Inferior parietal cortex (tissue), 1 donor: ENCODE data around the gene STYXL1.
A peak's percentile ranks its signal among the peaks of the same experiment; 100 is the strongest.
"Not testable (repeated sequence)": the region's sequence is repeated elsewhere in the genome, so short reads cannot be mapped to it uniquely, and the experiment has no call there.

Source experiments
- DNase-seq: peaks from one replicate; pipeline ENCODE4 v3.0.0-alpha.2; 2016; ENCODE audit errors: extremely low spot score

Gene STYXL1

DNA sequence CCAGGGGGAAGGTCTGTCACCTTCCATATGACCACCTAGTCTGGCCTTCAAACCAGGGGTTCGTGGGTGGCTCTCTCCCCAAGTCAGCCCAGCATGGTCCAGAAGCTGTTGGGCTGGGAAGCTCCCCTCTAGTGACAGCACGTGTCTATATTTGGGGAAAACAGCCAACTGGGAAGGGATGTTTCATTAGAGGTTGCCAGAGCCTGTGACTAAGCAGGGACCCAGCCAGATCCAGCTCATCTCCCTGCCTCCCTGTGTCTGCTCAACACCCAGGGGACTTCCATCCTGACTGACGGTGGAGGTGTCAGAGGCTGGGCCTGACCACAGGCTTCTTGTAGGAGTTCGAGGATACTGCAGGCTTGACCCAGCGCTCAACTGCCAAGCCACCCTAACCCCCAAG lies 10.5 kb downstream of the STYXL1 start:
- no peak for DNase-seq

DNA sequence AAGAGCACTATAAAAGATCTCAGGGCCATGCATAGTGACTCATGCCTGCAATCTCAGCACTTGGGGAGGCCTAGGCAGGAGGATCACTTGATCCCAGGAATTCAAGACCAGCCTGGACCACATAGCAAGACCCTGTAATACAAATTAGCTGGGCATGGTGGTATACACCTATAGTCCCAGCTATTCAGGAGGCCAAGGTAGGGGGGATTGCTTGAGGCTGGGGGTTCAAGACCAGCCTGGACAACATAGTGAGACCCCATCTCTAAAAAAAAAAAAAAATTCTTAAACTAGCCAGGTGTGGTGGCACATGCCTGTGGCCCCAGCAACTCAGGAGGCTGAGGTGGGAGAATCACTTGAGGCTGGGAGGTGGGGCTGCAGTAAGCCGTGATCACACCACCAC lies 15.8 kb downstream of the STYXL1 start:
- no peak for DNase-seq

DNA sequence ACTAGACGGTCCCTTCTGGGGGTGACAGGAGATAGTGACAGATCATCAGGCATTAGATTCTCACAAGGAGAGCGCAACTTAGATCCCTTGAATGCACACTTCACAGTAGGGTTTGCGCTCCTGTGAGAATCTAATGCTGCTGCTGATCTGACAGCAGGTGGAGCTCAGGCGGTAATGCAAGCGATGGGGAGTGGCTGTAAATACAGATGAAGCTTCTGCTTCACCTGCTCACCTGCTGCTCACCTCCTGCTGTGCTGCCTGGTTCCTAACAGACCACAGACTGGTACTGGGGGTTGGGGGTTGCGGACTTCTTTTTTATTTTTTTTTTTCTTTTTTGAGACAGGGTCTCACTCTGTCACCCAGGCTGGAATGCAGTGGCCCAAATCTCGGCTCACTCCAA lies 18.1 kb downstream of the STYXL1 start:
- DNase-seq, result not testable (repeated sequence)

DNA sequence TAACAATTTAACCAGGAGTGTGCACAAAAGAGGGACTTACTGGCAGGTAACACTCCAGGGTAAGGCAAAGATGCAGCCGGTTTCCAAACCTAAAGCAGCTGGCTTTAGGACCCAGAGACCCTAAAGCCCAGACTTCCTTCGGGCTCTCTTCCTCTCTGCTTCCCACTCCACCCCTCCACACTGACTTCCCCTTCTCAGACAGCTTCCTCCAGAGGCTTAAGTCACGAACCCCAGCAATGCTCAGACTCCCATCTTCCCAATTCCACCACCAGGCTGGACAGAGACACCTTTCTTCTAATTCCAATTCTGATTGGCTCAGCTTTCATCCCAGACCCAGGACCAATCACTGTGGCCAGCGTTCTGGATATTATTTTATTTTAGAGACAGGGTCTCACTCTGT lies 24.8 kb downstream of the STYXL1 start:
- DNase-seq, result no peak

DNA sequence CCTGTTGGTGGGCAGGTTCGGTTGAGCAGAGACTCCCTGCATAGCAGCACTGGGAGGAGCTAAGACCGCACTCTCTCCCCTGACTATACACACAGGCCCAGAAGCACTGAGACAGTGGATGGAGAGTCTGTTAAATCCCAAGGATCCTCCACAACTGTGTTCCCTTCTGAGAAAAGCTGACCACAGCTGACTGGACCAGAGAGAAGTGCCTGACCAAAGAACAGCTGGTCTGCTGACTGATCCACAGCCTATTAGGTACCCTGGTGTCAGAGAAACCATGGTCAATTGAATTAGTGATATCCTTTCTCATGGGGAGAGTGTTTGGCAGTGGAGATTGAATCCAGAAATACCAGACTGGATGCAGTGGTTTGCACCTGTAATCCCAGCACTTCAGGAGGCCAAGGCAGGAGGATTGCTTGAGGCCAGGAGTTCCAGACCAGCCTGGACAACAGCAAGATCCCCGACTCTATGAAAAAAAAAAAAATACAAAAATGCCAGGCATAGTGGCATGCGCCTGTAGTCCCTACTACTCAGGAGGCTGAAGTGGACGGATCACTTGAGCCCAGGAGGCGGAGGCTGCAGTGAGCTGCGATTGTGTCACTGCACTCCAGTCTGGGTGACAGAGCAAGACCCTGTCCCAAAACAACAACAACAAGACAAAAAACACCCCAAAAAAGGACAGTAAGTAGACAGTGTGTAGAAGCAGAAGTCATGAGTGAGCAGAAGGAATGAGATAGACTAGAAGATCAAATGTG lies 25.6 kb downstream of the STYXL1 start:
- no peak for DNase-seq

DNA sequence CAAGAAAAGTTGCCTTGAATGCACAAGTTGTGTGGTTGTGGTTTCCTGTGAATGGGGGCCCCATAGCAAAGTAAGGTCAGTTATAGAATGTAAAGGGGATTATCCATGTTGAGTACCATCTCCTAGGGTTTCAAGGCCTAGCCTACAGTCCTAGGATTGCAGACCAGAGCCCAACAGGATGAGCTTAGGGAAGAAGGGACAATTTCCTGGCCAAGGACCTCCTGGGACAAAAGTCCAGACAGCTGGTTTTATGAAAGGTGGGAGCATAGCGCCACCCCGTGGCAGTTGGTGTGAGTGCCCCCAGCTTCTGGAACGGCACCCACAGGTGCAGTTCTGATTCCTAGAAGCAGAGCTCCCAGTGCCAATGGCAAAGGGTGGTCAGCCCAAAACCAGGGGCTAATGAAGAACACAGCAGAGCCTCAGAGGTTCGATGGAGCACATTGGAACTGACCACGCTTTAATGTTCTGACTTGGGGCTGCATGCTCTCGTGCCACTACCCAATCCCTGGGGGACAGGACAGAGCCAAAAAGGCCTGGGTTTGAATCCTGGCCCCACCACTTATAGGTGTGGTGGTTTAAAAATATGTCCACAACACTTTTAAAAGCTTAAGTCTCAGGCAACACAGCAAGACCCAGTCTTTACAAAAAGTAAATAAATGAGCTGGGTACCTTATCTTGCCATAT lies 27.6 kb downstream of the STYXL1 start:
- DNase-seq, result peak; percentile 81

DNA sequence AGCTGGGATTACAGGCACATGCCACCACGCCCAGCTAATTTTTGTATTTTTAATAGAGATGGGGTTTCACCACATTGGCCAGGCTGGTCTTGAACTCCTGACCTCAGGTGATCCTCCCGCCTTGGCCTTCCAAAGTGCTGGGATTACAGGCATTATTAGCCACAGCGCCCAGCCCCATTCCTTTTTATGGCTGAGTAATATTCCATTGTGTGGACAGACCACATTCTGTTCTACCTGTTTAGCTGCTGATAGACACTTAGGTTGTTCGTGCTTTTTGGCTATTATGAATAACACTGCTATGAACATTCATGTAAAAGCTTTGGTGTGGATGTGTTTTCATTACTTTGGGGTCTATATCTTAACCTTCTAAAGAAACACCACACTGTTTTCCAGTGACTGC lies 29.3 kb downstream of the STYXL1 start:
- not testable (repeated sequence) for DNase-seq

DNA sequence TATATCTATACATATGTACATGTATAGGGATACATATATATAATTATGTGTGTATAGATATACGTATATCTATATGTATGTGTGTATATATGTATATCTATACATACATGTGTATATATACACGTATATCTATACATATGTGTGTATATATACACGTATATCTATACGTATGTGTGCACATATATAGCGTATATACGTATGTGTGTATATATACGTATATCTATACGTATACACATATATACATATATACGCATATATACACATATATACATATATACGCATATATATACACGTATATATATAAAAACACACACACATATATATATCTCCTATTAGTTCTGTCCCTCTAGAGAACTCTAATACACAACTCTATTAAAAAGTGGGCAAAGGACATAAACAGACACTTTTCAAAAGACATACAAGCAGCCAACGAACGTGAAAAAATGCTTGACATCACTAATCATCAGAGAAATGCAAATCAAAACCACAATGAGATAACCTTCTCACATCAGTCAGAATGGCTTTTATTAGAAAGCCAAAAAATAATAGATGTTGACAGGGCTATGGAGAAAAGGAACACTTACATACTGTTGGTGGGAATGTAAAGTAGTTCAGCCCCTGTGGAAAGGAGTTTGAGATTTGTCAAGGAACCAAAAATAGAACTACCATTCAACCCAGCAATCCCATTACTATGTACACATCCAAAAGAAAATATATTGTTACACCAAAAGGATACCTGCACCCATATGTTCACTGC lies 31.4 kb downstream of the STYXL1 start:
- no peak for DNase-seq

DNA sequence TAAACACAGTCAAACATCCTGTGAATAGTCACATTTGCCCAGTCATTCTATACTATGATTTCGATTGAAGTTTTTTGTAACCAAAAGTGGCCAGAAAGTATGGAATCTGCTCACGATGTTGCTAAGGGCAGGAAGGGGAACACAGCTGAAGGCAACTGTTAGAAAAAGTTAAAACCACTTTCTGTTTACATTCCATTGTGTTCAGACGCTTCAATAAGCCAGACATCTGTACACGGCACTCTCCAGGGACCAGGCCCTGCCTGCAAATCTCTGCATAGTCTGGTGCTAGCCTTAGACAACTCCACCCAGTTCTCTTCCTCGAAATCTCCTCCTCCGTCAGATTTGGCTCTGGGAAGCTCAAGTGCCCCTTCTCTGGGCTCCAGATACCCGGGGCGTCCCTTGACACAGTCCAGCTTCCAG lies 36.3 kb downstream of the STYXL1 start:
- DNase-seq, result no peak

DNA sequence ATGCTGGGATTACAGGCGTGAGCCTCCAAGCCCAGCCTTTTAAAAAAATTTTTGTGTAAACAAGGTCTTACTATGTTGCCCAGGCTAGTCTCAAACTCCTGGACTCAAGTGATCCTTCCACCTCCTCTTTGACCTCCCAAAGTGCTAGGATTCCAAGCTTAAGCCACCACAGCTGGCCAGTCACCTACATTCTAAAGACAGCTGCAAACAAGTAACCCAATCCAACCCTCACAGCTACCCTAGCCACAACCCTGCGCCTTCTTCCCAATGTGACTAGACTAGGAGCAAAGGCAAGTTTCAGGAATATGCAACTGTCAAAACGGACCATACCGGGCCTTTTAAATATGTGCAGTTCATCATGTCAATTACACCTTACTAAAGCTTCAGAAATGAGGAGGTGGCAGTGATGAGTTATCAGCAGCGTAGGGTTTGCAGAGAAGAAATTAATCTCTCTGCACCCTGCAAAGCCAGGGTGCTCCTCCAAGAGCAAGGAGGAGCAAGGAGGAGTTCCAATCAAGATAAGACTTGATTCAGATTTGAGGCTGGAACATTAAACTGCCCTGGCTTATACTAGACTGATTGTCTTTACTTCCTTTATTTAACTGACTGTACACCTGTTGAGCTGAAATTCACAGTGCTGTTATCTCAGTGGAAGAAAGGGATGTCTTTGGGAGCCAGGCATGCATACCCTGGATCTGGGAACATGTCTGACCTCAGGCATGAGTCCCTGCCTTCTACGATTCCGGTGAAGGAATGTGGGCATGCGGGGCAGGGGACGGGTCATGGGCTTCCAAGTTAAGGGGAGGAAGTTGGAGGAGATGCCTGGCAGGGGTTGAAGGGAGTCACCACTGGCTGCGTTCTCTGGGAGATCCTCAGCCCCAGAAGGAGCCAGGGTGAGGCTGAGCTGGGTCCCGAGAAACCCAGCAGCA lies 37.9 kb downstream of the STYXL1 start:
- DNase-seq, result no peak

DNA sequence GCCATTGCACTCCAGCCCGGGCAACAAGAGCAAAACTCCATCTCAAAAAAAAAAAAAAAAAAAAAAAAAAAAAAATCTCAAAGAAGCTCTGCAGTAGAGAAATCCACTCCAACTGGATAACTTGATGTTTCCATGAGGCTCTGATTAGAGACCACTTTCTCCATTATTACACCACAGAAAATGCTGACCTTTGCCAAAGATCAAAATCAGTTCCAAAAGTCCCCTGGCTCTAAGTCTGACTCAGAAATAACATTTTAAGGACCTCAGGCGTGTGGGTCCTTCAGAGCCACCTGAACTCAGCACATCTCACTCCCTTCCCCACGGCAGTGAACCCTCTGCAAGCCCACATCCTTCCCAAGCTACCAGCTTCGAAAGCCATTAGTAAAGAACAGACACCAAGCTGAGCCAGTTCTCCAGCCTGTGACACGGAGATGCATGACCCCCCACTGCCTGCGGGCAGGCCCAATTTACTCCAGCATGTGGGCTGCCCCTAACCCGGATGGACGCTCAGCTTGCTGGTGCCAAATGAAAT lies 39.6 kb downstream of the STYXL1 start:
- no peak for DNase-seq

DNA sequence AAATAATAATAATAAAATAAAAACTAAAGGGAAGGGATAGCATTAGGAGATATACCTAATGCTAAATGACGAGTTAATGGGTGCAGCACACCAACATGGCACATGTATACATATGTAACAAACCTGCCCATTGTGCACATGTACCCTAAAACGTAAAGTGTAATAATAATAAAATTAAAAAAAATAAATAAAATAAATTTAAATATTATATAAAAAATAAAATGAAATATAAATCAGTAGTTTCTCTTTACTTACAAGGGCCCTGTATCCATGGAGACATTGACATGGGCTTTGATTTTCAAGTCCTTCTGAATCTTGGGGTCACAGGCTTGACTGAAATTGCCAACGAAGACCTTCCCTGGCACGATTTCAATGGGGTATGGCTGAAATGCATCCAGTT lies 42.8 kb downstream of the STYXL1 start:
- DNase-seq, result not testable (repeated sequence)

DNA sequence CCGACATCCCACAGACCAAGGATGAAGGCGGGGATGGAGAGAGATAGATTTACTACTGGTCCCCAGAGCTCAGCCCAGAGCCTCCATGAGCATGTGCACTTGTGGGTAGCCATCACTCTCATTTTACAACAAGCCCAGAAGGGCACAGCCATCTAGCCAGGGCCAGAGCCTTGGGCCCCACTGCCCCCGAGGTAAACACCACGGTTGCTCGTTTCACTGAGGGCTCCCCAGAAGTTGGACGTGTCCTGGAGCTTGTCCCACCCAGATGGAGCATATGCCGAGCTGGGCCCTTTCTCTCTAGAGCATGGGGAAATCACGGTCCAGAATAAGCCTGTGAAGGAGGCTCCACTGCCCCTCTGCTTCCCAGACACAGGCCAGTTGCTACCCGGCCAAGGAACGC lies 44.4 kb downstream of the STYXL1 start:
- DNase-seq, result no peak

DNA sequence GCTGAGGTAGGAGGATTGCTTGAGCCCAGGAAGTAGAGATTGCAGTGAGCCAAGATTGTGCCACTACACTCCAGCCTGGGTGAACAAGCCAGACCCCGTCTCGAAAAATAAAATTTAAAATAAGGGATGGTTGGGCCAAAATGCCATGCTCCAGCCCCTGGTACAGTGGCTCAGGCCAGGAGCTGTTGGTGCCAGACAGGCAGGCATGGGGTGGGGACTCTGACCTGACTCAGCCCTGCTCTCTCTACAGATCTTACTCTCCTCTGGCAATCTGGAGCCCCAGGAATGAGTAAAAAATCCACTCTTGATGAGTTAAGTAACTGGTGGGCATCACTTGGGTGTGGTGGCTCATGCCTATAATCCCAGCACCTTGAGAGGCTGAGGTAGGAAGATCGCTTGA lies 45.0 kb downstream of the STYXL1 start:
- no peak for DNase-seq

DNA sequence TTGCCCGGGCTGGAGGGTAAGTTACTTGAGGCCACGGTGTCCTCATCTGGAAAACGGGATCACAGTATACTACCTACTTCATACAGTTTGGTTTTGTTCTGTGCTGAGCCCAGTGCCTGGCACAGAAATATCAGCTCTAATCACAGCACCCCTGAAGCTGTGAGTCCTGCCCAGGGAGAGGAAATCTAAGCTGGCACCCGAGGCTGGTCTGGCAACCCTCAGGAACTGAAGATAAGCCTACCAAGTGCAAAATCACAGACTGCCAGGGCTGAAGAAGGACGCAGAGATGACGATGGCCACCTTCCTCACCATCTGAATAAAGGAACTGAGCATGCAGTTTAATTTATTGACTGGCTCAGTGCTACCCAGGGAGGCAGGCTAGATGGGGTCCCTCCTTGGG lies 45.7 kb downstream of the STYXL1 start:
- DNase-seq, result no peak

DNA sequence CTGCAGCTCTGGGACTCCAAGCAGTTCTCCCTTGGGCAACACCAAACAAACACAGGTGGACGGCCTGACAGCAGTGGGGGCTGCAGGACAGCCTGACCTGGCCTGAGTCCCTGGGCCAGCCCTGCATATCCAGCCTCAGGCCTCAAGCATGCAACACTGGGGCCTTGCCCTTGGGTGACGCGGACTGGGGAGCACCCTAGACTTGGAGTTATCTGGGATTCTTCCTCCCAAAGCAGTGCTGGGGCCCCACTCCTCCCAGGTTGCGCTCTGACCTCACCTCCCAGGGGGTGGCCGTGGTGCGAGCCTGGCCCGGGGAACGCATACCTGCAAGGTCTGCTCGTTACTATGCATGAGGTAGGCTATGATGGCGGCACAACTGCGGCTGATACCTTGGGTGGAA lies 47.2 kb downstream of the STYXL1 start:
- no peak for DNase-seq

DNA sequence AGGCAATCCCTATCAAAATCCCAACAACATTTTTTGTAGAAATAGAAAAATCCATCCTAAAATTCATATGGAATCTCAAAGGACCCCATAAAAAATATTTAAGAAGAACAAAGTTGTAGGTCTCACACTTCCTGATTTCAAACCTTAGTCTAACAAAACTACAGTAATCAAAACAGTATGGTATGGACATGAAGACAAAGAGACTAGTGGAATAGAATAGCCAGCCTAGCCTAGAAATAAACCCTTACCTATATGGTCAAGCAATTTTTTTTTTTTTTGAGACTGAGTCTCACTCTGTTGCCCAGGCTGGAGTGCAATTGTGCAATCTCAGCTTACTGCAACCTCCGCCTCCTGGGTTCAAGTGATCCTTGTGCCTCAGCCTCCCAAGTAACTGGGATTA lies 49.8 kb downstream of the STYXL1 start:
- DNase-seq, result no peak

DNA sequence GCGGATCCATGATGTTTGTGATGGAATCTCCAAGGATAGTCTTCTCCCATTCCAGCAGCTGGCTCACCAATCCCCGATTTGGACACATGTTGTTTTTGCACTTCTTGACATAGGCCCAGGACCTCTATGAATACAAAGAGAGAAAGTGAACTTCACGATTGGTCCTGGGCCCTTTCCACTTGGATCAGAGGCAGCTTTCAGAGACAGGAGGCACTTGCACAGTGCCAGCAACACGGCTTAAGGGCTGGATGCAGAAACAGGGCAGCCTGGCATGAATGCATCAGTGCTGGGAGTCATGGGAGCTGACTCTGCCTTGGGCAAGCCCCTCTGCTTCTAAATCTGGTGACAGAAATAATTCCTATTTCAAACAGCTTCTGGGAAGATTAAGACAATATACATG lies 51.3 kb downstream of the STYXL1 start:
- no peak for DNase-seq

DNA sequence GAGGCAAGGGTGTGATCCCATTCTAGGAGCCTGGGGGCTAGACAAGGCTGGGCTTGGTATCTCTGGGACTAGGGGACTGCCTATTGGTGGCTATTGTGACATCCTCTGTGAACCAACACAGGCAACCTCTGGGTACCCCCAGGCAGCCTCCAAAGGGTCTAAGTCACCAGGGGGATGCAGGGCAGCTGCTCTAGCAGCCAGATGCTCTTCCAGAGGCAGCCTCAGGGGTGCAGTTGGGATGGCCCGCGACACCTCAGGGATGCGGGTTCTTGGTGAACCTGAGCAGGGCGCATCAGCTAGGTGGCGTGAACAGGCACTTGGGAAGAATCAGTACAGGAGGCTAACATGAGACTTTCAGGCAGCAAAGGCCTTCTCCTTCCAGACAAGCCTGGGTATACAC lies 51.8 kb downstream of the STYXL1 start:
- DNase-seq, result no peak

DNA sequence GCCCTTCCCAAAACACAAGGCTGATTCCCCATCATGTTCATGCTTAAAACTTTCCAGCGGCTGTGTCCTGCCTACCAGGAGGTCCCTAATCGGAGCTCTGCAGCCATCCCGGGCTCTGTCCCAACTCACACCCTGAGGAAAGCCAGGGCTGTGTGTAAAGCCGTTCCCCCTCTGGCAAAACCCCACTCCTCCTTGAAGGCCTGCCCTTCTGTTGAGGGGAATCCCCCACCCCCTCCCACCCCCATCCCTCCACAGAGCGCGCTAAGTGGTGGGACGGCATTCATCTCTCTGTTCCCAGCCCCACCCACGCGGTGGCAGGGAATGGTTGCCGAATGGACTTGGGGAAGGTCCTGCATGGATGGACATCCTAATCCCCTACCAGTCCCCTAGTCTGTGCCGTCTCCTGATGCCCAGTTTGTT lies 52.7 kb downstream of the STYXL1 start:
- DNase-seq, result no peak

DNA sequence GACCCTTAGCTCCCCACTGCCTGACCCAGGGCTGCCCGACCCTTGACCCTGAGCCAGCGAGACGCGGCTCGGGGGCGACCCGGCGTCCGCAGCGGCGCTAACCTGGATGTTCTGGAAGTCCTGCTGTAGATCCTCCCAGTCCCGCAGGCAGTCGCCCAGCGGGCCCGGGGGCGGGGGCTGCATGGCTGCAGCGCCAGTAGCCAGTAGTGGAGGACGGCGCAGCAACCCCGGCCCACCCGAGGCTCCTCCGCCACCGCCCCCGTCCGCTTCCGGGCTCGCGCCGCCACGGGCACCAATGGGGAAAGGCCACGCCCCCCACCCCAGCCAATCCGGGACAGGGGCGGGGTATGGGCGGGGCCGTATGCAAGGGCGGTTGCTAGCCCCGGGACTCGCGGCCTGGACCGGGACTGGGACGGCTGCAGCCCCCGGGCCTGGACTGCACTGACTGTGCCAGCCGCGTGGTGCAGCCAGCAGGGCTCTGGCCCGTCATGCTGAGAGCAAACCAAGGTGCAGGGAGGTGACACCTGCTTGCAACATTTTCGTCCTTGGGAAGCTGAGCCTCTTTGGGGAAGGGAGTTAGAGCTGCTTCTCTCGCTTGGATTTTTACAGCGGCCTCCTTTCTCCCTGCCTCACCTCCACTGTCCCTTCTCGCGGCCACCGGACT lies 53.3 kb downstream of the STYXL1 start, which contains the start of gene TMEM120A:
Gene TMEM120A (minus strand): TSS at position 208 of the 664 bp plus-strand sequence. CDS start 25 bp downstream, at position 183.
- DNase-seq, result peak; percentile 94
